ENCODE data around the gene IZUMO1. TPM values are rescaled to one million over a fixed set of nuclear protein-coding genes. Genes with fewer than 3 reads are reported as not detected.

Gene IZUMO1
- total RNA-seq, 1 experiment from 2014 or later = not detected

DNA sequence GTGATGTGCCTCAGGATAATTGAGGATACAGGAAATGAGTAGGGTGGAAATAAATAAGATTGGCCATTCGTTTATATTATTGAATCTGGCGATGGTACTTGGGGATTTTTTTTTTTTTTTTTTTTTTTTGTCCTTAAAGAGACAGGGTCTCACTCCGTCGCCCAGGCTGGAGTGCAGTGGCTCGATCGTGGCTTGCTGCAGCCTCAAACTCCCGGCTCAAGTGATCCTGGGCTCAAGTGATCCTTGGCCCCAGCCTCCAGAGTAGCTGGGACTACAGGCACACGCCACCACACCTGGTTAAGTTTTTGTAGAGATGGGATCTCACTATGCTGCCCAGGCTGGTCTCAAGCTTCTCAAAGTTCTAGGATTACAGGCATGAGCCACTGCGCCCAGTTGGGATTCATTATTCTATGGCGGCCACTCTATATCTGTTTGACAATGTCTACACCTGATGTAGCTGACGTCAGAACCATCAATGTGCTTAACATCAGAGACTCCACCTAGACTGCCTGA, 24.5 kb downstream of the IZUMO1 start:
- no peak for TF ChIP-seq CTCF (conservative IDR thresholded peaks at IDR 0.05; ENCODE audit: low read depth, low read length)
- no peak for TF ChIP-seq EZH2 (IDR thresholded peaks at IDR 0.05; ENCODE audit: borderline replicate concordance, low read depth, low read length, poor library complexity, severe bottlenecking)
- H3K9me3 ChIP-seq (ENCODE audit: low read depth, low read length, poor library complexity, severe bottlenecking) = no peaks in the 10 kb centered on the region
- ChIA-PET CTCF (no interaction called here), POLR2A (ENCODE audit: low non-redundant PET) (no interaction called here)
- no peak overlapping the region for H3K4me3 ChIP-seq (ENCODE audit: low read depth, low read length, poor library complexity, severe bottlenecking)
- no peaks in the 10 kb centered on the region for H3K36me3 ChIP-seq (ENCODE audit: insufficient read depth, low read length, poor library complexity, severe bottlenecking)
- H3K4me1 ChIP-seq (ENCODE audit: insufficient read depth, low read length, poor library complexity, severe bottlenecking) = peaks cover 46% of the 10 kb centered on the region
- no TSS peak for BruUV-seq (replicated peaks)
- H3K27me3 ChIP-seq (replicated peaks; ENCODE audit: insufficient read depth, low read depth, low read length, poor library complexity) = no peaks in the 10 kb centered on the region
- intact Hi-C loops (cut with micrococcal nuclease; ENCODE audit: unreplicated experiment) = no loop called here
- no peak for DNase-seq (ENCODE audit: low spot score)
- H3K27ac ChIP-seq (ENCODE audit: low read depth, low read length, poor library complexity, severe bottlenecking) = no peak overlapping the region

DNA sequence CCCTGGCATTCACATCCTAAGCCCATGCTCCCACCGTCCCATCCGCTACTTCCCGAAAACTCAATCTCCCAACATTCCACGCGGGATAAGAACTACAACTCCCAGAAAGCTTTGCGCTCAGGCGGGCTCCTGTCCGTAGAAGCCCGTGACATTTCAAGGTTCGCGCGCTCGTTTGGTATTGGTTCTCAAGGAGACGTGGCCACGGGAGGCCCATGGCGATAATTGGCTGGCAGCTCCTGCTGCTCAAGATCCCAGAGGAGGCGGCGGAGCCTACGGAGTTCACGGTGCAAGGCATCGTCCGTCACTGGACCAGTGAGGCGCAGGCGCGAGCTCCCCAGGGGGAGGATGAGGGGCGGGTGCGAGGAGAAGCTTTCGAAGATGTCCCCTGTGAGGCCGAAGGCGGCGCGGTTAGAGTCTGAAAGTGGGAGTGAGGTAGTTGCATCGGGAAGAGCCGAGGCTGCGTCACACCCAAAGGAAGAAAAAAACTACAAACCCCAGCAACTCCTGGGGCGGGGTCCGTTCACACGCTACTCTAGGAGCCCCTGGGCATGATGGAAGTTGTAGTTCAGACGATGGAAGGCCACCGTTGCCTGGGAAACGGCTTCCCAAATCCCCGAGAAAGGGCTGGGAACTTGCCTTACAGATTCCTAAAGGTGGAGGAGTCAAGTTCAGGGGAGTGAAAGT, 26.0 kb downstream of the IZUMO1 start:
- H3K36me3 ChIP-seq (ENCODE audit: insufficient read depth, low read length, poor library complexity, severe bottlenecking) = no peaks in the 10 kb centered on the region
- ChIA-PET POLR2A (ENCODE audit: low non-redundant PET) (no interaction called here), CTCF (no interaction called here)
- H3K9me3 ChIP-seq (ENCODE audit: low read depth, low read length, poor library complexity, severe bottlenecking) = no peaks in the 10 kb centered on the region
- peak overlapping the region; percentile 84 for H3K27ac ChIP-seq (ENCODE audit: low read depth, low read length, poor library complexity, severe bottlenecking)
- no peaks in the 10 kb centered on the region for H3K27me3 ChIP-seq (replicated peaks; ENCODE audit: insufficient read depth, low read depth, low read length, poor library complexity)
- intact Hi-C loops (cut with micrococcal nuclease; ENCODE audit: unreplicated experiment) = no loop called here
- DNase-seq (ENCODE audit: low spot score) = peak; percentile 100
- no peak for TF ChIP-seq EZH2 (IDR thresholded peaks at IDR 0.05; ENCODE audit: borderline replicate concordance, low read depth, low read length, poor library complexity, severe bottlenecking)
- no peak for TF ChIP-seq CTCF (conservative IDR thresholded peaks at IDR 0.05; ENCODE audit: low read depth, low read length)
- no TSS peak for BruUV-seq (replicated peaks)
- H3K4me1 ChIP-seq (ENCODE audit: insufficient read depth, low read length, poor library complexity, severe bottlenecking) = peaks cover 50% of the 10 kb centered on the region
- peak overlapping the region; percentile 56 for H3K4me3 ChIP-seq (ENCODE audit: low read depth, low read length, poor library complexity, severe bottlenecking)

- POLR2A ChIA-PET (ENCODE audit: low non-redundant PET) = no interaction called here
Measured at GRCh38 chr19:48720251-48720612, 26.5 kb downstream of the IZUMO1 start.

More at GRCh38 chr19:48720251-48720612, 26.5 kb downstream of the IZUMO1 start:
- Histone ChIP-seq H3K4me1 (ENCODE audit: insufficient read depth, low read length, poor library complexity, severe bottlenecking) (peaks cover 51% of the 10 kb centered on the region), H3K27ac (ENCODE audit: low read depth, low read length, poor library complexity, severe bottlenecking) (peak overlapping the region; percentile 84), H3K4me3 (ENCODE audit: low read depth, low read length, poor library complexity, severe bottlenecking) (peak overlapping the region; percentile 56), H3K36me3 (ENCODE audit: insufficient read depth, low read length, poor library complexity, severe bottlenecking) (no peaks in the 10 kb centered on the region), H3K9me3 (ENCODE audit: low read depth, low read length, poor library complexity, severe bottlenecking) (no peaks in the 10 kb centered on the region), H3K27me3 (replicated peaks; ENCODE audit: insufficient read depth, low read depth, low read length, poor library complexity) (no peaks in the 10 kb centered on the region)
- DNase-seq (ENCODE audit: low spot score) = no peak
- BruUV-seq (replicated peaks) = no TSS peak
- CTCF ChIA-PET = no interaction called here
- intact Hi-C loops (cut with micrococcal nuclease; ENCODE audit: unreplicated experiment) = no loop called here
- TF ChIP-seq EZH2 (IDR thresholded peaks at IDR 0.05; ENCODE audit: borderline replicate concordance, low read depth, low read length, poor library complexity, severe bottlenecking) (no peak), CTCF (conservative IDR thresholded peaks at IDR 0.05; ENCODE audit: low read depth, low read length) (no peak)
